ENCODE data around the gene PLEKHG1. TPM values are rescaled to one million over a fixed set of nuclear protein-coding genes. Genes with fewer than 3 reads are reported as not detected.

The PLEKHG1 gene
- total and polyA plus RNA-seq, 2 experiments from 2014 or later: 0.89 to 2.5 TPM

GRCh38 chr6:150607329-150607650 lies 7.6 kb downstream of the PLEKHG1 start (continued):
- no peak for TF ChIP-seq ZNF462 (CRISPR knock-in tag; IDR thresholded peaks at IDR 0.05)

GRCh38 chr6:150610584-150610983 lies 10.9 kb downstream of the PLEKHG1 start:
- no peak overlapping the region for H3K27ac Mint-ChIP-seq
- Histone ChIP-seq H2AFZ (no peak overlapping the region), H3K4me2 (no peak overlapping the region), H3K79me2 (replicated peaks; ENCODE audit: insufficient read depth) (no peaks in the 10 kb centered on the region), H3K36me3 (ENCODE audit: insufficient read depth) (no peaks in the 10 kb centered on the region), H3K4me3 (no peak overlapping the region), H3K4me1 (ENCODE audit: insufficient read depth) (no peaks in the 10 kb centered on the region), H4K20me1 (replicated peaks; ENCODE audit: insufficient read depth) (no peaks in the 10 kb centered on the region), H3K27me3 (ENCODE audit: insufficient read depth) (no peaks in the 10 kb centered on the region), H3F3A (replicated peaks; ENCODE audit: low read depth) (no peaks in the 10 kb centered on the region), H3K27ac (ENCODE audit: low read depth) (no peak overlapping the region), H3K9me2 (ENCODE audit: insufficient read depth) (no peaks in the 10 kb centered on the region)
- peaks cover 2% of the 10 kb centered on the region for H3K27me3 Mint-ChIP-seq (ENCODE audit: insufficient read depth, low read depth, poor library complexity)
- no peaks in the 10 kb centered on the region for H3K36me3 Mint-ChIP-seq (ENCODE audit: low read depth)
- no peaks in the 10 kb centered on the region for H3K9me3 Mint-ChIP-seq
- ATAC-seq: no peak
- no peak for DNase-seq (ENCODE audit: low spot score)
- H3K4me1 Mint-ChIP-seq: peaks cover 6% of the 10 kb centered on the region
- no peak overlapping the region for H3K4me3 Mint-ChIP-seq
- TF ChIP-seq STAT1 (IDR thresholded peaks at IDR 0.05; ENCODE audit: unreplicated experiment) (no peak), ETS1 (IDR thresholded peaks at IDR 0.05) (no peak), ZNF114 (CRISPR knock-in tag; IDR thresholded peaks at IDR 0.05) (no peak), POLR2AphosphoS5 (IDR thresholded peaks at IDR 0.05; ENCODE audit: low read depth) (no peak), CTCF (conservative IDR thresholded peaks at IDR 0.05; ENCODE audit: low read depth in 2 of 2) (no peak), ZNF331 (CRISPR knock-in tag; IDR thresholded peaks at IDR 0.05; ENCODE audit: low read depth) (no peak), EZH2 (IDR thresholded peaks at IDR 0.05; ENCODE audit: low read depth, unreplicated experiment) (no peak), EZH2phosphoT487 (IDR thresholded peaks at IDR 0.05; ENCODE audit: unreplicated experiment) (no peak), CREB1 (CRISPR knock-in tag; IDR thresholded peaks at IDR 0.05; ENCODE audit: low read depth) (no peak)
